Spleen (tissue), 7 donors: ENCODE results near the gene ITGB6.

Experiments used
- CTCF ChIP-seq, 11 experiments: fragments of 200-600 bp in 7 of 11; fragments of 450-650 bp in 4 of 11; sonication (generic) in 4 of 11; IDR thresholded peaks in 8 of 11; conservative IDR thresholded peaks in 3 of 11; 1 replicate in 7 of 11; 2 replicates in 4 of 11; pipeline versions ENCODE4 v1.4.0 to v1.8.0; 2016 to 2021; ENCODE audit warnings: antibody characterized with exemption in 11 of 11, inconsistent platforms in 4 of 11, mild to moderate bottlenecking in 1 of 11
- POLR2A ChIP-seq, 3 donors: fragments of 450-650 bp; IDR thresholded peaks; one replicate each; pipeline ENCODE4 v1.5.1; 2017; ENCODE audit warnings: antibody characterized with exemption in 3 of 3, mild to moderate bottlenecking in 1 of 3
- POLR2AphosphoS5 ChIP-seq, 3 donors: sonication (generic); formaldehyde crosslinking; IDR thresholded peaks; one replicate each; pipeline ENCODE4 v1.5.1; 2017; ENCODE audit warnings: antibody characterized with exemption in 3 of 3
- donor health status: DM: no; HTN: no; CAD: no; lungs with moderate emphysema.
- donor health status: DM: no; HTN: no; CAD: no.
- donor health status: DM: no; HTN: no; CAD: no.

- TF ChIP-seq POLR2A (IDR thresholded peaks at IDR 0.05) (no peak), CTCF (IDR thresholded peaks at IDR 0.05 in 8 of 11, conservative IDR thresholded peaks at IDR 0.05 in 3 of 11) (no peak), POLR2AphosphoS5 (IDR thresholded peaks at IDR 0.05) (no peak)
Observed at GRCh38 chr2:160055726-160056108, 144.4 kb downstream of the ITGB6 start.
